Muscle of back (tissue), 11 donors: ENCODE results near the gene MAP3K19. TPM values are rescaled to one million over a fixed set of nuclear protein-coding genes. Genes with fewer than 3 reads are reported as not detected.
"Not testable (repeated sequence)": the region's sequence is repeated elsewhere in the genome, so short reads cannot be mapped to it uniquely, and the experiment has no call there.

Experiments used
- DNase-seq, 3 donors: peaks; one replicate each; pipeline versions ENCODE4 v3.0.0 to v3.0.0-alpha.2; 2013
- polyA plus RNA-seq, 10 donors: library from polyadenylated mRNA; unstranded; fragments of 120-200 nt; gene quantifications; one replicate each; pipeline ENCODE4 v1.2.1, GENCODE V29; 2013; ENCODE audit not compliant: insufficient read length in 10 of 10

Gene MAP3K19
- polyA plus RNA-seq, 10 donors: 0.08 to 0.13 (median 0.10) TPM; not detected in 6

DNA sequence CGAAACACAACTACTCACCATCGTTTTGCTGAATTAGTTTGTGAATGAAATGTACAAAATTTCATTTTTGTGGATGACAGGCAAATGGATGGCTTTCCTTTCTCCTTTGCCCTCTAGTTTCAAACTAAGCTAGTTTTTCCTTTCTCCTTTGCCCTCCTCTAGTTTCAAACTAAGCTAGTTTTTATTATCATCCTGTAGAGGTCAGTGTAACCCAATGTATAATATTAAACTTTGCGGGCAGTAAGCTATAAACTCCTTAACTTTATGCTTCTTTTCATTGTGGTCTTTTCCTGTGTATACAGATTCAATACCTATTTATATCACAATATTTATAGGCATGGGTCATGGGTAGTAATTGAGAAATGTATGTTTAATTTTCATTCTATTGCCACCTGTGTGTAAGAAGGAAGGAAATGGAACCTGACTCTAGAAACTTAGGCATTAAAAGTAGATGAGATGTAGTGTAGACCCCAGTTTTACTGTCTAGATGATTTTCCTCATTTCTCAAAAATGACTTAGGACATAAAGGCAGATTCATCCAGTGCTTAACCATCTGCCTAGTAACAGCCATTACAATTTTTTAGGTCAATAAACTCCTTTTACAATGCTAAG lies 58.1 kb downstream of the MAP3K19 start:
- DNase-seq: peak; percentile 10 to 28 (median 17)

DNA sequence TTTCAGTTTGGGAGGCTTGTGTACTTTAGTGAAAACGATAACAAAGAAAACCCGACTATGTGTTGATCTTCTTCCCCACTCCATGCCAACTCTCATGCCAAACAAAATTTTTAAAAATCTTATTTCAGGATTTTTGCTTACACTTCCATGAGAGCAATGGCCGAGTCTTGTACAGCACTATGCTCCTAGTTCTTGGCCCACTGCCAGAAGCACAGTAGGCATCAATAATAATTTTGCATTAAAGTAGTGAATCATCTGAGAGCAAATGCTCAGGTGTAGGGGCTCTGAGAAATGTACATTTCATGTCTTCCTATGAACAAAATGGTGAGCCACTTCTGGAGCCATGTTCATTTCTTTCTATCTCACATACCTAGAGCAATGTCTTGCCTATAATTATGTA lies 62.2 kb downstream of the MAP3K19 start:
- no peak for DNase-seq

DNA sequence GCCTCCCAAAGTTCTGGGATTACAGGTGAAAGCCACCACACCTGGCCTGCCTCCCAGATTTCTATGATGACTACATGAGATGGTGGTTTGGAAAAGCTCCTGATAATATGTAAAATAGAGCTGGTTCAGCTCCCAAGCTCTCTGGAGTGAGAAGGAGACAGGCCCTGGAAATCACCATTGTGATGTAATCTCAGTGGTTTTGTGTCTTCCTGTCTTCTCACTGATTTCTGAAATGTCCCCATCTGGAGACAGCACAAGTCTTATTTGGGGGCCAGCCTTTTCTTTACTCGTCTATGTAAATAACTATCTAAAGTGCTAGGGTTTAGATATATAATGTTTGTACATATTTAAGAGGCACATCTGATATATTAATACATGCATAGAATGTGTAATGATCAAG lies 64.6 kb downstream of the MAP3K19 start:
- DNase-seq: no peak

DNA sequence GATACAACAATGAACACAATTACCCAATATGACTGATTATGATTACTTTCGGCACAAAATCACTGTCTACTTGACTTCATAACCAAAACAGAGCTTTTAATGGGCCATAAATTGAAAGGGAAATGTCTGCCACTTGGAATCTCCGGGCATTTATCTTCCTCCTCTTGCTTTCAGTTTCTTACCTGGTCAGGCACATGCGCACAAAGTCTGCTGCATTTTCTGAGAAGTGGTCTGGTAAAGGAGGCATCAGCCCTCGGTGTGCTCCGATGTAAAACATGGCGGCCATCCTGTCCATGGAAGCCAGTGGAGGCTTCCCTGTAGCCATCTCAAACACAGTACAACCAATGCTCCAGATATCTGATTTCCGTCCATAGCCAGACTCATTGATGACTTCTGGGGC lies 66.6 kb downstream of the MAP3K19 start:
- DNase-seq: no peak

DNA sequence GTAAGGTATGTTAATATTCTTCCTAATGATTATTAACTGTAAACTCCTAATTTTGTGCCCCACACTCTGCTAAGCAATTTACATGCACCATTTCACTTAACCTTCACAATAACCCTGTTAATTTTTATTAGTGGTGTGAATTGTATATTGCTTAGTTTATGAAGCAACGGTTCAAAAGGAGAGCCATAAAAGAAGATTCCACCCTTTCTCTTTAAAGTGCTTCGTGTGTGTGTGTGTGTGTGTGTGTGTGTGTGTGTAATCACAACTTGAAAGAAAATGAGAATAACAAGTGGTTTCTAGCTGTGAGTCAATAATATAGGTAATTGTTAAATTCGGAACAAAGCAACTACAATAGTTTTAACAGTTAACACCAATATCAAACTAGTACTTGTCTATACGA lies 68.0 kb downstream of the MAP3K19 start:
- DNase-seq: no peak

DNA sequence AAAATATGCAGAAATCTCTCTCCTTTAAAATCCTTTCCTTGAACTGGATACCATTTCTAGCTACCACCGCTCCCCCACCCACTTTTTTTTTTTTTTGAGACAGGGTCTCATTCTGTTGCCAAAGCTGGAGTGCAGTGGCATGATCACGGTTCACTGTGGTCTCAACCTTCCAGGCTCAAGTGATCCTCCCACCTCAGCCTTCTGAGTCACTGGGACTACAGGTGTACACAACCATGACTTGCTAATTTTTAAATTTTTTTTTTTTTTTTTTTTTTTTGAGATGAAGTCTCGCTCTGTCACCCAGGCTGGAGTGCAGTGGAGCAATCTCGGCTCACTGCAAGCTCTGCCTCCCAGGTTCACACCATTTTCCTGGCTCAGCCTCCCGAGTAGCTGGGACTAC lies 70.1 kb downstream of the MAP3K19 start:
- not testable (repeated sequence) for DNase-seq

DNA sequence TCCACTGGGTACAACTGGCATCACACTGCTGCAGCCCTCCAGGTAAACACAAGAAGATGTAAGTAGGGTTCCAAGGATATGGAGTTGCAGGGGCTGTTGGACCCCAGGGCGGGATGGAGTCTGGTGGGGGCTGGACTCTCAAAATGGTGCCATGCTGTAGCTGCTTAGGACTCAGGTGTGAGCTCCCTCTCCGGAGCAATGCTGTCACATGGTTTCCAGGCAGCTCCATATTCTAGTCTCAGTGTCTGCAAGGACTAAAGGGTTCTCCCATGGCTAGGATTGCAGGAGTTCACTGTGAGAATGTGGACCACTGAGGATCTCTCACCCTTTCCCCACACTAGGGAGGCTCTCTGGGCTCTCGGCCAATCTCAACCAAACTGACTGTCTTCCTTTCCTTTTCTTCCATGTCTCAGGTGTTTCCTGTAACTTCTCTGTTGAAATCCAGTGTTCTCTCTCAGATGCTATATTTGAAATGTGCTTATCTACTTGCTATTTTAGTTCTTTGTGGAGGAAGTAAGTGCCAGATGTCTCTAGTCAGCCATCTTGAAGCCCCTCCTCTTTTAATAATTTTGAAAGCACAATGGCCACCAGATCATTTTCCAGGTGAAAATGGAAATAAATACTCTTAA lies 71.1 kb downstream of the MAP3K19 start:
- peak in 1 of 3 donors; percentile 9 for DNase-seq

DNA sequence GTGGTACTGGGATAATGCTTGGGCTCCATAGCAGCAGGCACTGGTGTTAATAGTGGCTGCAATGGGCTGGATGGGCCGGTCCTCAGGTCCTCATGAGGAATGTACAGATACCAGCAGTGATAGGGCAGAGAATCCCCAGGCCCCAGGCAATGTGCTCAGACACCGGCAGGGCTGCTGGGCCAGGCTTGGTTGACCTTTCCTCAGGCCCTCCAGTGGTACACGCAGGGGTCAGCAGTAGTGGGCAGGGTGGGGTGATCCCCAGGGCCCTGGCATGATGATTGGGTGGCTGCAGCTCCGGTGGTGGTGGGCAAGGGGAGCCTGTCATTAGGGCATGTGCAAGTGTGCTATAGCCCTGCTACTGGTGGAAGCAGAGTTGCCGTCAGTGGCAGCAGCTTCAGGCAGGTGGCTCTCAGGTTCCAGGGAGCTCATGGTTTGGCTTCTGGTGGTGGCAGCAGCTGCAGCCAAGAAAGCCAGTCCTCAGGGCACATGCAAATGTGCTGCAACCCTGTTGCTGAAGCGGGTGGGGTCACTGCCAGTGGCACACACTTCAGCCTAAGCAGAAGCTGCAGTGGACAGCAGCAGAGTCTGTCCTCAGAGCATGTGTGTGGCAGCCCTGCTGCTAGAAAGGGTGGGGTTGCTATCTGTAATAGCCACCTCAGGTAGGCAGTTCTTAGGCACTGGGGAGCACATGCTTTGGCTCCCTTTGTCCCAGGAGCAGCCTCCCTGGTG lies 71.8 kb downstream of the MAP3K19 start:
- DNase-seq: no peak

DNA sequence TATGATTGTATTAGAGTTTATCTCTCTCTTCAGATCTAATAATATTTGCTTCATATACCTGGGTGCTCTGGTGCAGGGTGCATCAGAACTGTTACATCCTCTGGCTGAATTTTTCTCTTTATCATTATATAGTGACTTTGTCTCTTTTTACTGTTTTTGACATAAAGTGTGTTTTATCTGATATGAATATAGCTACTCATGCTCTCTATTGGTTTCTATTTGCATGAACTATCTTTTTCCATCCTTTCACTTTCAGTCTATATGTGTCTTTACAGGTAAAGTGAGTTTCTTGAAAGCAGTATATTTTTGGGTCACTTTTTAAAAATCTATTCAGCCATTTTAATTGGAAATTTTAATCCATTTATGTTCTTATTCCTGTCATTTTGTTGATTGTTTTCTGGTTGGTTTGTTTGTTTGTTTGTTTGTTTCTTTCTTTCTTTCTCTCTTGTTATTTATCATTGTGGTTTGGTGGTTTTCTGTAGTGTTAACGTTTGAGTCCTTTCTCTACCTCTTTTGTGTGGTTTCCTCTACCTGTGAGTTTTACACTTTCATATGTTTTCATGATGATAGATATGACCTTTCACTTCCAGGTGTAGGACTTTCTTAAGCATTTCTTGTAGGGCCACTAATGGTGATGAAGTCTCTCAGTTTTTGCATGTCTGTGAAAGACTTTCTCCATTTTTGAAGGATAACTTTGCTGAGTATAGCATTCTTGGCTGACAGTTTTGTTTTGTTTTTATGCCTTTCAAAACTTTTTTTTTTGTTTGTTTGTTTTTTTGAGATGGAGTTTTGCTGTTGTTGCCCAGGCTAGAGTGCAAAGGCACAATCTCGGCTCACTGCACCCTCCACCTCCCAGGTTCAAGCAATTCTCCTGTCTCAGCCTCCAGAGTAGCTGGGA lies 73.8 kb downstream of the MAP3K19 start:
- DNase-seq: no peak

DNA sequence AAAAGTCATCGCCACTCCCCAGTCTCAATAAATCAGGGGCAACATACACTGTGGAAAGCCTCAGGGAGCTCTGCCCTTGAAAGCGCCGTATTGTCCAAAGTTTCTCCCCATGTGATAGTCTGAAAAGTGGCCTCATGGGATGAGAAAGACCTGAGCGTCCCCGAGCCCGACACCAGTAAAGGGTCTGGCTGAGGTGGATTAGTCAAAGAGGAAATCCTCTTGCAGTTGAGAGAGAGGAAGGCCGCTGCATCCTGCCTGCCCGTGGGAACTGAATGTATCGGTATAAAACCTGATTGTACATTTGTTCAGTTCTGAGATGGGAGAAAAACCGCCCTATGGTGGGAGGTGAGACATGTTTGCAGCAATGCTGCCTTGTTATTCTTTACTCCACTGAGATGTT lies 80.1 kb downstream of the MAP3K19 start:
- DNase-seq: not testable (repeated sequence)

DNA sequence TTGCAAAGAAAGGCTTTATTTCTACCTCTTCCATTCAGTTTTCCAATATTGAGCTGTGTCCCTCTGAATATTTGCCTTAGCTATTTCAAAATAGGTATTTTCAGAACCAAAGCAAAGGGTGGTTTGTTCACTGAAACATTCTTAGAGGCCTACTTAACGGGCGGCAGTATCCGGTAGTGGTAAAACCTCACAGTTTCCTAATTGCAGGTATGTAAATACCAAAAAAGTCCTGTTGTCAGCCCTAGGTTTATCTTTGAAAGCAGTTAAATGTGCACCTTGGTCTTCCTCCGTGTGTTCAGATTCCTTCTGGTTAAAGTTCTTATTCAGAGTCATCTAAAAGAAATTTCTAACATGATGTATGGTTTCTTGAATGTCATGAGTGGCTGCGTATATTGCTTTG lies 89.8 kb downstream of the MAP3K19 start:
- DNase-seq: no peak

DNA sequence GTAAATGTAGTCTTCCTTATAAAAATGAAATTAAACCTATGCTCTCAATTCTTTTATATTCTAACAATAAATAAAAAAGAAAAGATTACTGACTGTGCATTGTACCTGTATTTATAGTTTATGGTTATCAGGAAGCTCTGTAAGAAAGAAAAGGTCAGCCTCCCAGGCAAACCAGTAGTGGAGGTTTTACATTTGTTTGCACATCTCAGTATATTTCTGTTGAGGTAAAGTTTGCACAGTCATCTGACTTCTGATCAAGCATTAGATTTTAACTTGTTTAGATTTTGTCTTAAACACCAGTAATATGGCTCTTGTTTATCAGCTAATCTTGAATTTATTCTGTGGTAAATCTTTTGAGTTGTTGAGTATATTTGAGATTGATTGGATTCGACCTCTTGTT lies 91.5 kb downstream of the MAP3K19 start:
- DNase-seq: no peak

DNA sequence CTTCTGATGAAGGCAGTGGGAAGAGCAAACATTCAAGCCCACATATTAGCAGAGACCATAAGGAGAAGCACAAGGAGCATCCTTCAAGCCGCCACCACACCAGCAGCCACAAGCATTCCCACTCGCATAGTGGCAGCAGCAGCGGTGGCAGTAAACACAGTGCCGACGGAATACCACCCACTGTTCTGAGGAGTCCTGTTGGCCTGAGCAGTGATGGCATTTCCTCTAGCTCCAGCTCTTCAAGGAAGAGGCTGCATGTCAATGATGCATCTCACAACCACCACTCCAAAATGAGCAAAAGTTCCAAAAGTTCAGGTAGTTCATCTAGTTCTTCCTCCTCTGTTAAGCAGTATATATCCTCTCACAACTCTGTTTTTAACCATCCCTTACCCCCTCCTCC lies 93.2 kb downstream of the MAP3K19 start:
- no peak for DNase-seq

DNA sequence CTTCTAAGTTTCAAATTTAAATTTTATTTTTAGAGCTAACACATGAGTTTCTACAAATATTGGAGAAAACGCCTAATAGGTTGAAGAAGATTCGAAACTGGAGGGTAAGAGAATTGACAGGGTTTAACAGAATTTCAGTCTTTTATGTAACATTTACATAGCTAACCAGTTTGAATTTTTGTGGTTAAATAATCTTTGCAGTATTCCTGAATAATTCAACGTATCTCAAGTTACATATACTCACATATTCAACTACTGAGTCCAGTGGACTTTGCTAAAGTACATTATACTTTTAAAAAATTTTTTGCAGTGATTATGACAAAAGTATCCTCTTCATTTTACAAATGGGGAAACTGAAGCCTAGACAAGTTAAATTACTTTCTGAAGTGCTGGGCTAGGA lies 94.6 kb downstream of the MAP3K19 start:
- no peak for DNase-seq

DNA sequence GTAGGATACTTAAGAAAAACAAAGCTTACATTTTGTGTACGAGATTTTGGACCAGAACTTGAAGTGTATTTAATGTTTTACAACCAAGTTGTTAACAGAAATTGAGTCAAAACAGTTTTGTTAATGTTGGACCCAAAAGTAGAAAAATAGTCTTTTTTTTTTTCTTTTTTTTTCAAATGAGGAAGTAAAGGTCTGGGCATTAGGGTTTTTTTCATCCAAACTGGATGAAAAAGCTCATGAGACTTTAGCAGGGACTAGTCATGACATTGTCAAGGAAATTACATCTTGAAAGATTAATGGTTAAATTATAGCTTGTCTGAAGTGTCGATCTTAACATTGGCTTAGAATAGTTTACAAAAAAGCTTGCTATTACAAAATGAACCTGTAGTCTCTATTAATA lies 96.4 kb downstream of the MAP3K19 start:
- no peak for DNase-seq

DNA sequence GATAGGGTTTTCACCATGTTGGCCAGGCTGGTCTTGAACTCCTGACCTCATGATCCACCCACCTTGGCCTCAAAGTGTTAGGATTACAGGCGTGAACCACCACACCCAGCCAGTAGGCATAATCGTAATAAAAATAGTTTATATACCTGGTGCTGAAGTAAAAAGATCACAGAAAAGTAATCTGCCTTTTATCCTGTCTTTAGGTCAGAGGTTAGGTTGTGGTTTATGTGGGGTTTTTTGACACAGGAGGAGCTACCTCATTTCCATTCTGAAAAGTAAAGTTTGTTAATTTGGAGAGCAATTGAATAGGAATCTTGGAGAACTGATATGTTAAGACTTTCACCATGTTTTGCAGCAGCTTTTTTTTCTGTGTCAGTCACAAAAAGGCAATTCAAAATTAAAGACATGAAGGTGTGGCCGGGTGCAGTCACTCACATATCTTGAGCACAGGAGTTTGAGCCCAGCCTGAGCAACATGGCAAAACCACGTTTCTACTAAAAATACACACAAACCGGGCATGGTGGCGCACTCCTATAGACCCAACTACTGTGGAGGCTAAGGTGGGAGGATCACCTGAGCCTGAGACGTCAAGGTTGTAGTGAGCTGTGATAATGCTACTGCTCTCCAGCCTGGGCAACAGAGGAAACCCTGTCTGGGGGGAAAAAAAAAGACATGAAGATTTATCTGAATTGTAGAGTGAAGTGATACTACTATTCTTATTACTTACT lies 97.1 kb downstream of the MAP3K19 start:
- no peak for DNase-seq

DNA sequence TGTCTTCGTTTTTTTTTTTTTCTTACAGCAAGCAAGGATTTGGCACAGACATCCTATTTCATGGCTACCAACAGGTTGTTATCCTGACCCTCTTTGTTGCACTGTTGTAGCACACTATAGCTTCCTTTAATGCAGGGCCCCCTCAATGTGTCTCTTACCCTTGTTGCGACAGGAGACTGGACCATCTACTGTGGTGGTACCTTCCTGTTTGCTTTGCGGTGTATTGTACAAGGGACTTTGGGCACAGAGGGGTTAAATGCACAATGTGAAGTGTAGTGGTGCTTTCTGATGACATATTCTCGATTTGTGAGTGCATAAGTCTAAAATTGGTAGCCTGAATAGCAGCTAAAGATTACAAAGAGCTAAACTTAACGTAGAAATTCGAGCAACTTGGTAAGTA lies 101.2 kb downstream of the MAP3K19 start:
- no peak for DNase-seq

DNA sequence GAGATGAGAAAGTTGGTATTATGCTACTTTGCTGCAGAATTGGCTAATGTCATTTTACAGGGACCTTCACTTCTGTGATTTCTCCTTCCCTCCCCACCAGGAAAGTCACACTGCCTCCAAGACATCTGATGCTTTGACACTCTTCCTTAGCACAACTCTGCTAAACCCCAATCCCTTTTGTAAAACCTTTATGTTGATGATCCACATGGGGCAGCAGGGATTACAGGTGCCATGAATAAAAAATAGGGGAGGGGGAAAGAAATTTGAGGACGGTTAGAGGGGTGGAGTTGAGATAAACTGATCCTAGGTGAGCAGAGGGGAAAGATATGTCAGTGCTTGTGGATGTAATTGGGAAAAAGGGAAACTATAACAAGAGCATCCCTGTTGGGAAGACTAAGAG lies 102.3 kb downstream of the MAP3K19 start:
- no peak for DNase-seq

DNA sequence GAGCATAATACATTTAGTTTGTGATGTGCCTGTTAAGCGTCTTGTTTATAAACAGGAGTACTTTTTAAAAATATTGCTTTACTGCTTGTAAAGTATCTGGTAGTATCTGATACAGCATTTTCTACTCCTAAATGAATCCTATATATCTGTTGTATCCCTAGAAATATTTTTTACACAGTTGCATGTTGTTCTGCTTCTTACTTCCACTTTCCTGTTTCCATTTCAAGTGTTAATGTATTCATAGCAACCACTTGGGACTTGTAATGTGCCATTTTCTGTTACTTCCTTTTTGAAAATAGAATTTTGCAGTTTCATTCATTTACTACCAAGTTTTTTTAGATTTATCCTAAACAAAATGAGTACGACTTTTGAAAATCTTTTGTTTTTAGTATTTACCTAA lies 103.7 kb downstream of the MAP3K19 start:
- DNase-seq: no peak

DNA sequence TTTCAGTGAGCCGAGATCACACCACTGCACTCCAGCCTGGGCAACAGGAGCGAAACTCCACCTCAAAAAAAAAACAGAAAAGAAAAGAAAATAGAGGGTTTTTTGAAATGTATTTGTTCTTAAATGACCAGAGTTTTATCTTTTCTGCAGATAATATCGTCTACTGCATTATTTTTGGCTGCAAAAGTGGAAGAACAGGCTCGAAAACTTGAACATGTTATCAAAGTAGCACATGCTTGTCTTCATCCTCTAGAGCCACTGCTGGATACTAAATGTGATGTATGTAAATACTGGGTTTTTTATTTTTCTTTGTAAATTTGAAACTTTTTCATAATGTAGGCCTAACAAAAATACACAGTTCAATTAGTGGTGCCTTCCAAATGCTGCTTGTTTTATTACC lies 110.6 kb downstream of the MAP3K19 start:
- DNase-seq: no peak

DNA sequence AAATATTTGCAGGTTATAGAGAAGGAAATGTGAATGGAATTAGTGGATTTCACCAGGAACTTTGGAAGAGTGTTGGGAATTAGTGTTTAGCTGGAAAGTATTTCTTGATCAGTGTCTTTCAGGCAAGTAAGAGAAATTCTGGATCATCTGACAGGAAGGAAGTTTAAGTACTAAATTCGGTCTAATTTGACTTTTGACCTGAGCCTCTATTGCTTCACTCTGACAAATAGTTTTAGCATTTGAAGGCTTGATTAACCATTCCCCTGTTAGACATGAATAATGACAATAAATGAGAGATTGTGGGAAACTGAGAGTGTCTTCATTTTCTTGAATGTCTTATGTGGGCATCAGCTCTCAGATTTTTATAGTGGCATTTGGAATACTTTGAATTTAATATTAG lies 112.6 kb downstream of the MAP3K19 start:
- no peak for DNase-seq

DNA sequence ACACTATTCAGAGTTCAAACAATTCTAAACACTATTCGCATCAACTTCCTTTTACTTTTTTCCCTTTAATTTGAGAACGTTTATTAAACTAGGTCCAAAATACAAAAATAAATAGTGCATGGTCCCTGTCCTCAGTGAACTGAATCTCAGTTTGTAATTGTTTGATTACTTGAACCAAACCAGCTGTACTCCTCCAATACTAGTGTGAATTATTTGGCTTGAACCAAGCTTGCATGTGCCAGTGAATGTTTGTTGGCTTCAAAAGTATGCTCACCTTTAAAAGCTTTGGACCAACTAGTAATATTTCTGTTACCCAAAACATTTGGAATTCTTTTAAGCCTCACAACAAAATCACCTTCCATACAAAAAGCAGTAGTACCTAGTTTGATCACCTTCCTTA lies 113.1 kb downstream of the MAP3K19 start:
- DNase-seq: no peak
